ENCODE data around the gene SLC52A3.

The SLC52A3 gene

GRCh38 chr20:741620-742019, 26.7 kb downstream of the SLC52A3 start:
- Histone ChIP-seq H3K79me1 (ENCODE audit: low read length) (peaks cover 2% of the 10 kb centered on the region), H4K91ac (ENCODE audit: low read depth, low read length) (no peak overlapping the region)

GRCh38 chr20:740162-740561, 28.1 kb downstream of the SLC52A3 start:
- H3K79me2 ChIP-seq (ENCODE audit: control insufficient read depth, insufficient read depth, low read length, poor library complexity) = no peaks in the 10 kb centered on the region
- H2AK5ac ChIP-seq (ENCODE audit: low read length) = no peak overlapping the region
- H2BK5ac ChIP-seq (ENCODE audit: low read depth, low read length, poor library complexity) = no peak overlapping the region
- no peak overlapping the region for H3K18ac ChIP-seq (ENCODE audit: low read length)
- H3K4ac ChIP-seq (ENCODE audit: low read depth, low read length) = no peak overlapping the region
- no peak overlapping the region for H3K4me2 ChIP-seq (ENCODE audit: low read length)
- no peak overlapping the region for H4K12ac ChIP-seq (ENCODE audit: low read depth, low read length)
- H4K8ac ChIP-seq (ENCODE audit: low read depth, low read length) = no peak overlapping the region
- H4K91ac ChIP-seq (ENCODE audit: low read depth, low read length) = no peak overlapping the region
- H3K27ac ChIP-seq (ENCODE audit: low read depth, low read length) = no peak overlapping the region
- H3K23ac ChIP-seq (ENCODE audit: low read length) = no peak overlapping the region
- no CpG with 5 or more reads among the region's 7 CpGs for WGBS (ENCODE audit: extremely low coverage, insufficient coverage, insufficient read length)
- DNase-seq = peak; percentile 70 to 83
- peaks cover 2% of the 10 kb centered on the region for H3K79me1 ChIP-seq (ENCODE audit: low read length)
- H3K27me3 ChIP-seq (ENCODE audit: insufficient read depth, low read length) = no peaks in the 10 kb centered on the region
- no peaks in the 10 kb centered on the region for H3K36me3 ChIP-seq (ENCODE audit: control insufficient read depth in 1 of 2, insufficient read depth in 2 of 2, low read length in 2 of 2)
- no peak overlapping the region for H2AFZ ChIP-seq (ENCODE audit: insufficient read depth, low read length, poor library complexity)
- H3K14ac ChIP-seq (ENCODE audit: low read length) = no peak overlapping the region
- no peak overlapping the region for H2BK120ac ChIP-seq (ENCODE audit: insufficient read depth, low read length, poor library complexity)
- no peak overlapping the region for H3K4me3 ChIP-seq (ENCODE audit: low read depth, low read length)
- H2BK12ac ChIP-seq (ENCODE audit: low read length) = no peak overlapping the region
- H3K9me3 ChIP-seq (ENCODE audit: insufficient read depth, low read depth, low read length) = peaks cover 1% of the 10 kb centered on the region
- H3K4me1 ChIP-seq (ENCODE audit: control insufficient read depth in 1 of 2, insufficient read depth in 2 of 2, low read length in 2 of 2) = peaks cover 6% of the 10 kb centered on the region in 2 experiments
- no peak overlapping the region for H3K9ac ChIP-seq (ENCODE audit: low read length)

More at GRCh38 chr20:741620-742019, 26.7 kb downstream of the SLC52A3 start:
- H3K4me1 ChIP-seq (ENCODE audit: control insufficient read depth in 1 of 2, insufficient read depth in 2 of 2, low read length in 2 of 2) = peaks cover 6% of the 10 kb centered on the region in 2 experiments
- no peak overlapping the region for H3K23ac ChIP-seq (ENCODE audit: low read length)
- no peak overlapping the region for H2BK120ac ChIP-seq (ENCODE audit: insufficient read depth, low read length, poor library complexity)
- H3K4me2 ChIP-seq (ENCODE audit: low read length) = no peak overlapping the region
- no CpG with 5 or more reads among the region's 6 CpGs for WGBS (ENCODE audit: extremely low coverage, insufficient coverage, insufficient read length)
- no peak overlapping the region for H3K4me3 ChIP-seq (ENCODE audit: low read depth, low read length)
- peaks cover 1% of the 10 kb centered on the region for H3K9me3 ChIP-seq (ENCODE audit: insufficient read depth, low read depth, low read length)
- H3K9ac ChIP-seq (ENCODE audit: low read length) = no peak overlapping the region
- no peak overlapping the region for H3K4ac ChIP-seq (ENCODE audit: low read depth, low read length)
- H2AFZ ChIP-seq (ENCODE audit: insufficient read depth, low read length, poor library complexity) = no peak overlapping the region
- no peak overlapping the region for H3K14ac ChIP-seq (ENCODE audit: low read length)
- no peak overlapping the region for H2BK5ac ChIP-seq (ENCODE audit: low read depth, low read length, poor library complexity)
- H3K18ac ChIP-seq (ENCODE audit: low read length) = no peak overlapping the region
- no peaks in the 10 kb centered on the region for H3K79me2 ChIP-seq (ENCODE audit: control insufficient read depth, insufficient read depth, low read length, poor library complexity)
- no peak overlapping the region for H4K8ac ChIP-seq (ENCODE audit: low read depth, low read length)
- DNase-seq = no peak
- no peak overlapping the region for H4K12ac ChIP-seq (ENCODE audit: low read depth, low read length)
- H2BK12ac ChIP-seq (ENCODE audit: low read length) = no peak overlapping the region
- no peak overlapping the region for H3K27ac ChIP-seq (ENCODE audit: low read depth, low read length)
- no peaks in the 10 kb centered on the region for H3K27me3 ChIP-seq (ENCODE audit: insufficient read depth, low read length)
- H3K36me3 ChIP-seq (ENCODE audit: control insufficient read depth in 1 of 2, insufficient read depth in 2 of 2, low read length in 2 of 2) = no peaks in the 10 kb centered on the region
- H2AK5ac ChIP-seq (ENCODE audit: low read length) = no peak overlapping the region

DNA sequence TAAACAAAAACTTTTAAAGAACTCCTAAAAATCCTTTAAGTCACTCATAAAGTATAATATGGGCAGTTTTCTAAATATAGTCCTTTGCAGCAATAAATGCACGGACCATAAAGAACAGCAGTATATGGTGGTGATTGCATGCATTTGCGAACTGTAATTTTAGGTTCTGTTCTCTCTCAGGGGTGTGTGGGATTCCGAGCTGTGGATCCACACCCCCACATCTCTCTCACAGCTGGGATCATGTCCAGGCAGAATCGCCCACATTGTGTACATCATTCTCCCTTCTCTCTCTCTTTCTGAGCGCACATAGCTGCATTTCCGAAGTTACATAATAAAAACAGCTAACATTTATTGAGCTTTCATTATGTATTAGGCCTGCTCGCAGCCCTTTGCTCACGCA, 28.6 kb downstream of the SLC52A3 start:
- H3K79me2 ChIP-seq (ENCODE audit: control insufficient read depth, insufficient read depth, low read length, poor library complexity) = no peaks in the 10 kb centered on the region
- no peak overlapping the region for H3K27ac ChIP-seq (ENCODE audit: low read depth, low read length)
- H3K36me3 ChIP-seq (ENCODE audit: control insufficient read depth in 1 of 2, insufficient read depth in 2 of 2, low read length in 2 of 2) = no peaks in the 10 kb centered on the region
- H3K4me3 ChIP-seq (ENCODE audit: low read depth, low read length) = no peak overlapping the region
- no peak overlapping the region for H3K4me2 ChIP-seq (ENCODE audit: low read length)
- no peak overlapping the region for H3K14ac ChIP-seq (ENCODE audit: low read length)
- no peak overlapping the region for H3K9ac ChIP-seq (ENCODE audit: low read length)
- no peak overlapping the region for H4K91ac ChIP-seq (ENCODE audit: low read depth, low read length)
- no peak overlapping the region for H2AFZ ChIP-seq (ENCODE audit: insufficient read depth, low read length, poor library complexity)
- H3K18ac ChIP-seq (ENCODE audit: low read length) = no peak overlapping the region
- no peak overlapping the region for H4K12ac ChIP-seq (ENCODE audit: low read depth, low read length)
- H3K4ac ChIP-seq (ENCODE audit: low read depth, low read length) = no peak overlapping the region
- no peak overlapping the region for H2AK5ac ChIP-seq (ENCODE audit: low read length)
- no CpG with 5 or more reads among the region's 8 CpGs for WGBS (ENCODE audit: extremely low coverage, insufficient coverage, insufficient read length)
- H4K8ac ChIP-seq (ENCODE audit: low read depth, low read length) = no peak overlapping the region
- H3K9me3 ChIP-seq (ENCODE audit: insufficient read depth, low read depth, low read length) = peaks cover 1% of the 10 kb centered on the region
- H3K4me1 ChIP-seq (ENCODE audit: control insufficient read depth in 1 of 2, insufficient read depth in 2 of 2, low read length in 2 of 2) = peaks cover 6% of the 10 kb centered on the region in 2 experiments
- no peak overlapping the region for H3K23ac ChIP-seq (ENCODE audit: low read length)
- H2BK5ac ChIP-seq (ENCODE audit: low read depth, low read length, poor library complexity) = no peak overlapping the region
- H2BK120ac ChIP-seq (ENCODE audit: insufficient read depth, low read length, poor library complexity) = no peak overlapping the region
- no peak for DNase-seq
- no peak overlapping the region for H2BK12ac ChIP-seq (ENCODE audit: low read length)
- H3K27me3 ChIP-seq (ENCODE audit: insufficient read depth, low read length) = no peaks in the 10 kb centered on the region
- H3K79me1 ChIP-seq (ENCODE audit: low read length) = peaks cover 2% of the 10 kb centered on the region

- Histone ChIP-seq H2BK5ac (ENCODE audit: low read depth, low read length, poor library complexity) (no peak overlapping the region), H3K14ac (ENCODE audit: low read length) (no peak overlapping the region), H2AFZ (ENCODE audit: insufficient read depth, low read length, poor library complexity) (no peak overlapping the region), H2BK120ac (ENCODE audit: insufficient read depth, low read length, poor library complexity) (no peak overlapping the region), H4K91ac (ENCODE audit: low read depth, low read length) (no peak overlapping the region), H3K18ac (ENCODE audit: low read length) (no peak overlapping the region), H3K4me3 (ENCODE audit: low read depth, low read length) (no peak overlapping the region), H3K23ac (ENCODE audit: low read length) (no peak overlapping the region), H4K12ac (ENCODE audit: low read depth, low read length) (no peak overlapping the region), H3K79me1 (ENCODE audit: low read length) (no peaks in the 10 kb centered on the region), H2BK12ac (ENCODE audit: low read length) (no peak overlapping the region), H2AK5ac (ENCODE audit: low read length) (no peak overlapping the region), H3K27me3 (ENCODE audit: insufficient read depth, low read length) (no peaks in the 10 kb centered on the region), H3K27ac (ENCODE audit: low read depth, low read length) (no peak overlapping the region), H3K9me3 (ENCODE audit: insufficient read depth, low read depth, low read length) (no peaks in the 10 kb centered on the region), H3K9ac (ENCODE audit: low read length) (no peak overlapping the region), H3K4me1 (ENCODE audit: control insufficient read depth in 1 of 2, insufficient read depth in 2 of 2, low read length in 2 of 2) (no peaks in the 10 kb centered on the region), H4K8ac (ENCODE audit: low read depth, low read length) (no peak overlapping the region), H3K4me2 (ENCODE audit: low read length) (no peak overlapping the region), H3K79me2 (ENCODE audit: control insufficient read depth, insufficient read depth, low read length, poor library complexity) (no peaks in the 10 kb centered on the region), H3K4ac (ENCODE audit: low read depth, low read length) (no peak overlapping the region), H3K36me3 (ENCODE audit: control insufficient read depth in 1 of 2, insufficient read depth in 2 of 2, low read length in 2 of 2) (no peaks in the 10 kb centered on the region)
- DNase-seq = no peak
- WGBS (ENCODE audit: extremely low coverage, insufficient coverage, insufficient read length) = no CpG with 5 or more reads among the region's 7 CpGs
These were observed 34.4 kb downstream of the SLC52A3 start for GRCh38 chr20:733861-734260.
